Neural cell (in vitro differentiated cells): ENCODE results near the gene RBMS2. TPM values are rescaled to one million over a fixed set of nuclear protein-coding genes. Genes with fewer than 3 reads are reported as not detected.

Experiments
- H2AFZ ChIP-seq: fragments of 200-600, 300-800 bp; sonication (generic), shearing (Covaris generic); 2 replicates; pipeline ENCODE4 v1.6.0; 2014; ENCODE audit warnings: low read depth, mild to moderate bottlenecking, antibody characterized with exemption, low read length, moderate library complexity
- H3F3A ChIP-seq: fragments of 200-600 bp; shearing (Covaris generic); 2 replicates; pipeline ENCODE4 v1.6.1; 2016; ENCODE audit warnings: mild to moderate bottlenecking, moderate library complexity, mixed read lengths, antibody characterized with exemption, low read length; ENCODE audit not compliant: insufficient read depth, poor library complexity, severe bottlenecking
- H3K27ac ChIP-seq: fragments of 200-600, 300-800 bp; sonication (generic), shearing (Covaris generic); 2 replicates; pipeline ENCODE4 v1.5.1; 2014; ENCODE audit warnings: mild to moderate bottlenecking, low read length, moderate library complexity
- H3K27me3 ChIP-seq: fragments of 300-800, 200-600 bp; sonication (generic), shearing (Covaris generic); 2 replicates; pipeline ENCODE4 v1.6.0; 2014; ENCODE audit warnings: mild to moderate bottlenecking, low read depth, low read length, moderate library complexity; ENCODE audit not compliant: insufficient read depth
- H3K36me3 ChIP-seq: fragments of 300-800, 200-600 bp; sonication (generic), shearing (Covaris generic); 2 replicates; pipeline ENCODE4 v1.5.1; 2014; ENCODE audit warnings: mild to moderate bottlenecking, antibody characterized with exemption, low read length, moderate library complexity; ENCODE audit not compliant: insufficient read depth
- H3K4me2 ChIP-seq: fragments of 300-800, 200-600 bp; sonication (generic), shearing (Covaris generic); 2 replicates; pipeline ENCODE4 v1.6.0; 2014; ENCODE audit warnings: mild to moderate bottlenecking, low read length
- H3K4me3 ChIP-seq: fragments of 300-800, 200-600 bp; sonication (generic), shearing (Covaris generic); 2 replicates; pipeline ENCODE4 v1.5.1; 2014; ENCODE audit warnings: mild to moderate bottlenecking, low read length, moderate library complexity
- H3K79me2 ChIP-seq: fragments of 200-600 bp; shearing (Covaris generic); replicated peaks from 2 replicates; pipeline ENCODE4 v1.6.0; 2014; ENCODE audit warnings: mild to moderate bottlenecking, low read length, moderate library complexity; ENCODE audit not compliant: insufficient read depth
- H3K9ac ChIP-seq: fragments of 300-800, 200-600 bp; sonication (generic), shearing (Covaris generic); 2 replicates; pipeline ENCODE4 v1.6.1; 2016; ENCODE audit warnings: mild to moderate bottlenecking, low read length, mixed read lengths
- H3K9me2 ChIP-seq: fragments of 200-600 bp; shearing (Covaris generic); 2 replicates; pipeline ENCODE4 v1.6.1; 2016; ENCODE audit warnings: mild to moderate bottlenecking, low read length, mixed read lengths; ENCODE audit not compliant: insufficient read depth
- H3K9me3 ChIP-seq: fragments of 200-600, 300-800 bp; sonication (generic), shearing (Covaris generic); 2 replicates; pipeline ENCODE4 v1.6.1; 2016; ENCODE audit warnings: mild to moderate bottlenecking, mixed run types, low read length, moderate library complexity, mixed read lengths
- H4K20me1 ChIP-seq: fragments of 200-600 bp; shearing (Covaris generic); 2 replicates; pipeline ENCODE4 v1.6.1; 2016; ENCODE audit warnings: mild to moderate bottlenecking, mixed run types; ENCODE audit not compliant: insufficient read depth
- EP300 ChIP-seq: fragments of 450-650 bp; conservative IDR thresholded peaks from 2 replicates; pipeline ENCODE4 v1.6.1; 2014; ENCODE audit warnings: antibody characterized with exemption, mild to moderate bottlenecking, moderate library complexity; ENCODE audit not compliant: poor library complexity, severe bottlenecking
- EZH2 ChIP-seq: fragments of 200-600, 300-800 bp; shearing (Covaris generic), sonication (generic); IDR thresholded peaks from 2 replicates; pipeline ENCODE4 v1.6.1; 2014; ENCODE audit warnings: antibody characterized with exemption, low read length, borderline replicate concordance, mild to moderate bottlenecking; ENCODE audit not compliant: insufficient read depth, poor library complexity, severe bottlenecking
- MXI1 ChIP-seq: fragments of 450-650 bp; conservative IDR thresholded peaks from 2 replicates; pipeline ENCODE4 v1.6.1; 2014; ENCODE audit warnings: antibody characterized with exemption, mild to moderate bottlenecking; ENCODE audit not compliant: poor library complexity, severe bottlenecking
- POLR2AphosphoS5 ChIP-seq: IDR thresholded peaks from 2 replicates; pipeline ENCODE4 v1.6.1; 2012
- RAD21 ChIP-seq: fragments of 450-650 bp; conservative IDR thresholded peaks from 2 replicates; pipeline ENCODE4 v1.6.1; 2014; ENCODE audit warnings: antibody characterized with exemption, mild to moderate bottlenecking, moderate library complexity
- SMC3 ChIP-seq: fragments of 450-650 bp; conservative IDR thresholded peaks from 2 replicates; pipeline ENCODE4 v1.6.1; 2014; ENCODE audit warnings: antibody characterized with exemption, mild to moderate bottlenecking, moderate library complexity; ENCODE audit not compliant: poor library complexity
- TAF1 ChIP-seq: IDR thresholded peaks from 2 replicates; pipeline ENCODE4 v1.6.1; 2012; ENCODE audit warnings: low read depth
- polyA plus RNA-seq: library from polyadenylated mRNA; depleted of rRNA; stranded (reverse); fragments of >200 nt; gene quantifications from 2 replicates; pipeline ENCODE4 v1.2.3, GENCODE V29; 2014
- TF ChIP-seq, protein P1 (sequence below): fragments of 450-650 bp; IDR thresholded peaks from 2 replicates; pipeline ENCODE4 v1.5.1; 2014; ENCODE audit warnings: antibody characterized with exemption, mild to moderate bottlenecking, moderate library complexity; ENCODE audit not compliant: poor library complexity, severe bottlenecking
- TF ChIP-seq, protein P2 (sequence below): IDR thresholded peaks from 2 replicates; pipeline ENCODE4 v1.6.1; 2012; ENCODE audit warnings: borderline replicate concordance

The RBMS2 gene
- polyA plus RNA-seq, 1 donor from 2014 or later = 2.4 TPM

DNA sequence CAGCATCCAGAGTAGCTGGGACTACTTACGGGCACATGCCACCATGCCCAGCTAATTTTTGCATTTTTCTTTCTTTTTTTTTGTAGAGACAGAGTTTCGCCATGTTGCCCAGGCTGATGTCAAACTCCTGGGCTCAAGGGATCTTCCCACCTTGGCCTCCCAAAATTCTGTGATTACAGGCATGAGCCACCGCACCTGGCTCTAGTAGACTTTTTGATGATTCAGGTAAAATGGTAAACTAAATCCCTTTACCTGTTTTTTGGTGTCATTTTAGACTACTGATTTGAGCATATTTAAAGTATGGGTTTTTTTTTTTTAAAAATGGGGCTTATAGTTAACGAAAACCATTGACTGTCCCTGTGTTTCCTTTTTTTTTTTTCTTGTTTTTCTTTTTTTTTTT is 20.5 kb downstream of the RBMS2 start:
- no peak overlapping the region for H3K4me2 ChIP-seq
- H3K36me3 ChIP-seq = no peaks in the 10 kb centered on the region
- H3K4me3 ChIP-seq = no peak overlapping the region
- H3K9me2 ChIP-seq = no peaks in the 10 kb centered on the region
- H4K20me1 ChIP-seq = no peaks in the 10 kb centered on the region
- no peak overlapping the region for H3K9ac ChIP-seq
- H3K27me3 ChIP-seq = no peaks in the 10 kb centered on the region
- H2AFZ ChIP-seq = no peak overlapping the region
- TF ChIP-seq SMC3 (no peak), TAF1 (no peak), POLR2AphosphoS5 (no peak), EZH2 (no peak), MXI1 (no peak), EP300 (no peak), RAD21 (no peak)
- TF ChIP-seq, protein P1, sequence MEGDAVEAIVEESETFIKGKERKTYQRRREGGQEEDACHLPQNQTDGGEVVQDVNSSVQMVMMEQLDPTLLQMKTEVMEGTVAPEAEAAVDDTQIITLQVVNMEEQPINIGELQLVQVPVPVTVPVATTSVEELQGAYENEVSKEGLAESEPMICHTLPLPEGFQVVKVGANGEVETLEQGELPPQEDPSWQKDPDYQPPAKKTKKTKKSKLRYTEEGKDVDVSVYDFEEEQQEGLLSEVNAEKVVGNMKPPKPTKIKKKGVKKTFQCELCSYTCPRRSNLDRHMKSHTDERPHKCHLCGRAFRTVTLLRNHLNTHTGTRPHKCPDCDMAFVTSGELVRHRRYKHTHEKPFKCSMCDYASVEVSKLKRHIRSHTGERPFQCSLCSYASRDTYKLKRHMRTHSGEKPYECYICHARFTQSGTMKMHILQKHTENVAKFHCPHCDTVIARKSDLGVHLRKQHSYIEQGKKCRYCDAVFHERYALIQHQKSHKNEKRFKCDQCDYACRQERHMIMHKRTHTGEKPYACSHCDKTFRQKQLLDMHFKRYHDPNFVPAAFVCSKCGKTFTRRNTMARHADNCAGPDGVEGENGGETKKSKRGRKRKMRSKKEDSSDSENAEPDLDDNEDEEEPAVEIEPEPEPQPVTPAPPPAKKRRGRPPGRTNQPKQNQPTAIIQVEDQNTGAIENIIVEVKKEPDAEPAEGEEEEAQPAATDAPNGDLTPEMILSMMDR = no peak
- TF ChIP-seq, protein P2, sequence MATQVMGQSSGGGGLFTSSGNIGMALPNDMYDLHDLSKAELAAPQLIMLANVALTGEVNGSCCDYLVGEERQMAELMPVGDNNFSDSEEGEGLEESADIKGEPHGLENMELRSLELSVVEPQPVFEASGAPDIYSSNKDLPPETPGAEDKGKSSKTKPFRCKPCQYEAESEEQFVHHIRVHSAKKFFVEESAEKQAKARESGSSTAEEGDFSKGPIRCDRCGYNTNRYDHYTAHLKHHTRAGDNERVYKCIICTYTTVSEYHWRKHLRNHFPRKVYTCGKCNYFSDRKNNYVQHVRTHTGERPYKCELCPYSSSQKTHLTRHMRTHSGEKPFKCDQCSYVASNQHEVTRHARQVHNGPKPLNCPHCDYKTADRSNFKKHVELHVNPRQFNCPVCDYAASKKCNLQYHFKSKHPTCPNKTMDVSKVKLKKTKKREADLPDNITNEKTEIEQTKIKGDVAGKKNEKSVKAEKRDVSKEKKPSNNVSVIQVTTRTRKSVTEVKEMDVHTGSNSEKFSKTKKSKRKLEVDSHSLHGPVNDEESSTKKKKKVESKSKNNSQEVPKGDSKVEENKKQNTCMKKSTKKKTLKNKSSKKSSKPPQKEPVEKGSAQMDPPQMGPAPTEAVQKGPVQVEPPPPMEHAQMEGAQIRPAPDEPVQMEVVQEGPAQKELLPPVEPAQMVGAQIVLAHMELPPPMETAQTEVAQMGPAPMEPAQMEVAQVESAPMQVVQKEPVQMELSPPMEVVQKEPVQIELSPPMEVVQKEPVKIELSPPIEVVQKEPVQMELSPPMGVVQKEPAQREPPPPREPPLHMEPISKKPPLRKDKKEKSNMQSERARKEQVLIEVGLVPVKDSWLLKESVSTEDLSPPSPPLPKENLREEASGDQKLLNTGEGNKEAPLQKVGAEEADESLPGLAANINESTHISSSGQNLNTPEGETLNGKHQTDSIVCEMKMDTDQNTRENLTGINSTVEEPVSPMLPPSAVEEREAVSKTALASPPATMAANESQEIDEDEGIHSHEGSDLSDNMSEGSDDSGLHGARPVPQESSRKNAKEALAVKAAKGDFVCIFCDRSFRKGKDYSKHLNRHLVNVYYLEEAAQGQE = no peak
- H3K27ac ChIP-seq = no peak overlapping the region
- H3K79me2 ChIP-seq = no peaks in the 10 kb centered on the region
- H3F3A ChIP-seq = no peaks in the 10 kb centered on the region
- no peaks in the 10 kb centered on the region for H3K9me3 ChIP-seq

DNA sequence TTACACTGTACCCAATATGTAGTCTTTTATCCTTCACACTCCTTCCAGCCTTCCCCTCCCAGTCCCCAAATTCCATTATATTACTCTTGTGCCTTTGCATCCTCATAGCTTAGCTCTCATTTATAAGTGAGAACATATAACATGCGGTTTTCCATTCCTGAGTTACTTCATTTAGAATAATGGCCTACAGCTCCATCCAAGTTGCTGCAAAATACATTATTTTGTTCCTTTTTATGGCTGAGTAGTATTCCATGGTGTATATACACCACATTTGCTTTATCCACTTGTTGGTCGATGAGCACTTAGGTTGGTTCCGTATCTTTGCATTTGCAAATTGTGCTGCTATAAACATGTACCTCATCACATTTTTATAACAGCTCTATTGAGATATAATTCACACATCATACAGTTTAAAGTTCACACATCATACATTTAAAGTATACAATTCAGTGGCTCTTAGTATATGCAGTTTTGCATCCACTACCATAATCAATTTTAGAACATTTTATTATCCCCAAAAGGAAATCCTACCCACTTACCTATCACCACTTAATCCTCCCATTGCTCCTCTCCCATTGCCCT is 23.5 kb downstream of the RBMS2 start:
- Histone ChIP-seq H3K9ac (no peak overlapping the region), H3F3A (no peaks in the 10 kb centered on the region), H3K4me2 (no peak overlapping the region), H3K9me3 (no peaks in the 10 kb centered on the region), H3K4me3 (no peak overlapping the region), H3K27me3 (no peaks in the 10 kb centered on the region), H3K79me2 (no peaks in the 10 kb centered on the region), H3K9me2 (no peaks in the 10 kb centered on the region), H3K27ac (no peak overlapping the region), H3K36me3 (no peaks in the 10 kb centered on the region), H2AFZ (no peak overlapping the region), H4K20me1 (no peaks in the 10 kb centered on the region)
- TF ChIP-seq, protein P2 = no peak
- TF ChIP-seq, protein P1 = no peak
- no peak for TF ChIP-seq EZH2
- no peak for TF ChIP-seq TAF1
- no peak for TF ChIP-seq MXI1
- no peak for TF ChIP-seq RAD21
- no peak for TF ChIP-seq POLR2AphosphoS5
- TF ChIP-seq EP300 = no peak
- TF ChIP-seq SMC3 = no peak
